GM12878 (cell line): ENCODE data around the gene SLC30A4. TPM values are rescaled to one million over a fixed set of nuclear protein-coding genes. Genes with fewer than 3 reads are reported as not detected.

Experiments used
- ATAC-seq: fragments of 200-7000 bp; cut with Tn5 transposase; 3 replicates; pipeline ENCODE4 v1.9.1; 2020; ENCODE audit warnings: mild to moderate bottlenecking, moderate library complexity
- BruUV-seq: library from RNA; stranded (reverse); fragments of 400-500 nt; replicated peaks from 2 replicates; lab custom pipeline; 2021; lab: Mats Ljungman, UMichigan
- CTCF ChIA-PET: fragments of 300-600 bp; sonication (Branson Sonifier 250); formaldehyde crosslinking; extraction: SDS; loops from one replicate; lab custom pipeline; 2021; ENCODE audit warnings: inconsistent platforms; lab: Yijun Ruan, JAX
- POLR2A ChIA-PET: fragments of 350-600 bp; formaldehyde crosslinking; extraction: SDS; loops from one replicate; lab custom pipeline; 2021; ENCODE audit warnings: inconsistent platforms; lab: Charles Lee
- RAD21 ChIA-PET: fragments of 300-600 bp; sonication (Branson Sonifier 250); formaldehyde crosslinking; loops from one replicate; lab custom pipeline; 2023; ENCODE audit warnings: antibody characterized with exemption; ENCODE audit not compliant: unreplicated experiment; lab: Charles Lee
- SMC1A ChIA-PET: fragments of 300-600 bp; sonication (Branson Sonifier 250); formaldehyde crosslinking; loops from one replicate; lab custom pipeline; 2023; ENCODE audit not compliant: unreplicated experiment, uncharacterized antibody; lab: Charles Lee
- DNase-seq: peaks from one replicate; pipeline ENCODE4 v3.0.0-alpha.2; 2011; ENCODE audit warnings: low read depth, low spot score
- FAIRE-seq: peaks from 3 replicates; lab custom pipeline; 2011; peaks lifted over from hg19 to GRCh38; lab: Jason Lieb, UNC
- H2AFZ ChIP-seq: 2 replicates; pipeline ENCODE4 v1.6.0; 2011; ENCODE audit warnings: low read depth, low read length, control low read depth; ENCODE audit not compliant: control insufficient read depth
- H3K27ac ChIP-seq: 2 replicates; pipeline ENCODE4 v1.5.1; 2011; ENCODE audit warnings: control low read depth; ENCODE audit not compliant: control insufficient read depth, insufficient read depth
- H3K27me3 ChIP-seq, 2 experiments: replicated peaks in 1 of 2; 2 replicates each; pipeline versions ENCODE4 v1.6.0 to v1.6.1; 2011; ENCODE audit warnings: low read length in 1 of 2; ENCODE audit not compliant: control insufficient read depth in 2 of 2, insufficient read depth in 2 of 2
- H3K36me3 ChIP-seq, 2 experiments: 2 replicates each; pipeline ENCODE4 v1.5.1; 2011; ENCODE audit warnings: low read length in 1 of 2; ENCODE audit not compliant: control insufficient read depth in 2 of 2, insufficient read depth in 2 of 2
- H3K4me1 ChIP-seq: 2 replicates; pipeline ENCODE4 v1.6.1; 2011; ENCODE audit warnings: mild to moderate bottlenecking, low read length, moderate library complexity, mixed read lengths; ENCODE audit not compliant: control insufficient read depth, insufficient read depth
- H3K4me2 ChIP-seq: 2 replicates; pipeline ENCODE4 v1.6.0; 2011; ENCODE audit warnings: control low read depth; ENCODE audit not compliant: control insufficient read depth, insufficient read depth
- H3K4me3 ChIP-seq: fragments of 200-600 bp; sonication (generic); 2 replicates; pipeline ENCODE4 v1.5.1; 2016
- H3K79me2 ChIP-seq: 2 replicates; pipeline ENCODE4 v1.6.0; 2011; ENCODE audit warnings: low read length; ENCODE audit not compliant: control insufficient read depth, insufficient read depth
- H3K9ac ChIP-seq: 2 replicates; pipeline ENCODE4 v1.8.0; 2011; ENCODE audit warnings: low read length, control low read depth, mixed read lengths; ENCODE audit not compliant: control insufficient read depth, insufficient read depth
- H3K9me3 ChIP-seq: replicated peaks from 3 replicates; pipeline ENCODE4 v1.5.1; 2011; ENCODE audit warnings: mild to moderate bottlenecking, low read length; ENCODE audit not compliant: control insufficient read depth, insufficient read depth
- H4K20me1 ChIP-seq: 2 replicates; pipeline ENCODE4 v1.6.0; 2011; ENCODE audit not compliant: control insufficient read depth, insufficient read depth
- BCL3 ChIP-seq: IDR thresholded peaks from 2 replicates; pipeline ENCODE4 v1.6.1; 2011; ENCODE audit warnings: borderline replicate concordance, low read depth, mild to moderate bottlenecking, moderate library complexity, low read length; ENCODE audit not compliant: insufficient read depth, poor library complexity, severe bottlenecking
- DPF2 ChIP-seq: fragments of 450-650 bp; IDR thresholded peaks from 2 replicates; pipeline ENCODE4 v1.6.1; 2017; ENCODE audit warnings: mild to moderate bottlenecking
- GATAD2B ChIP-seq: fragments of 450-650 bp; conservative IDR thresholded peaks from 2 replicates; pipeline ENCODE4 v1.6.1; 2017; ENCODE audit warnings: low read depth, mild to moderate bottlenecking, moderate library complexity
- NBN ChIP-seq: fragments of 450-650 bp; IDR thresholded peaks from 2 replicates; pipeline ENCODE4 v1.6.1; 2016
- SIN3A ChIP-seq: IDR thresholded peaks from 2 replicates; pipeline ENCODE4 v1.6.1; 2012; ENCODE audit warnings: low read depth, low read length, improper control_type of control experiment
- SREBF1 ChIP-seq: IDR thresholded peaks from 2 replicates; pipeline ENCODE4 v1.6.1; 2012; ENCODE audit warnings: mild to moderate bottlenecking, low read length
- ZNF274 ChIP-seq: IDR thresholded peaks from one replicate; pipeline ENCODE4 v1.8.0; 2011; ENCODE audit not compliant: insufficient read length, insufficient read depth
- WGBS: methylation state at CpG from one replicate; pipeline ENCODE4 v1.1.6; 2016; ENCODE audit warnings: low lambda C conversion rate; ENCODE audit not compliant: insufficient replicate concordance, insufficient coverage; ENCODE audit errors: missing lambda C conversion rate; 5-methylcytosine and 5-hydroxymethylcytosine counted together
- in situ Hi-C: fragments of 300-500 bp; cut with MboI; formaldehyde crosslinking; loops from 9 replicates; pipeline ENCODE4 v1.14.3; 2018; ENCODE audit warnings: mixed read lengths
- intact Hi-C: fragments of 100-400 bp; cut with micrococcal nuclease; formaldehyde crosslinking; loops from one replicate; pipeline ENCODE4 v1.14.2; 2022; ENCODE audit not compliant: unreplicated experiment
- polyA plus RNA-seq, 11 experiments: library from polyadenylated mRNA; depleted of rRNA in 4 of 11; unstranded in 6 of 11; stranded (reverse) in 5 of 11; fragments of >200 nt; fragmentation: Nextera tagmentation in 4 of 11; fragmentation: Illumina TruSeq in 1 of 11; extraction: Ambion mirVana in 4 of 11; extraction: Trizol in 1 of 11; gene quantifications; 1 replicate in 1 of 11; 2 replicates in 10 of 11; pipeline versions ENCODE4 v1.2.1 to v1.2.3, GENCODE V29; 2011 to 2016; ENCODE audit warnings: inconsistent platforms in 2 of 11, missing spikeins in 2 of 11, low read depth in 1 of 11
- total RNA-seq, 4 experiments: library from RNA; depleted of rRNA in 3 of 4; stranded (reverse); fragments of >200 nt in 3 of 4; fragmentation: Illumina TruSeq in 1 of 4; extraction: Trizol in 1 of 4; gene quantifications; 2 replicates each; pipeline versions ENCODE4 v1.2.1 to v1.2.3, GENCODE V29; 2013 to 2021

The SLC30A4 gene
- total and polyA plus RNA-seq, 10 of the 15 experiments (the other 5 are each of a cell fraction or from before 2014, with no cell fraction given), result 0.05 to 0.31 (median 0.20) TPM

- TF ChIP-seq SIN3A (no peak), NBN (no peak), DPF2 (no peak), ZNF274 (no peak), GATAD2B (no peak), SREBF1 (no peak), BCL3 (no peak)
- TF ChIP-seq, all 136 proteins: peak for 0
- FAIRE-seq (no peak), DNase-seq (no peak), ATAC-seq (no peak)
- RAD21 ChIA-PET, result no interaction called here
- Histone ChIP-seq H3K4me3 (no peak overlapping the region), H3K27ac (no peak overlapping the region), H3K4me1 (peaks cover 9% of the 10 kb centered on the region), H3K36me3 (no peaks in the 10 kb centered on the region), H3K9me3 (no peaks in the 10 kb centered on the region; the same call in 2 of the 3 replicates), H3K9ac (no peak overlapping the region), H4K20me1 (no peaks in the 10 kb centered on the region), H2AFZ (no peak overlapping the region), H3K79me2 (no peaks in the 10 kb centered on the region), H3K27me3 (no peaks in the 10 kb centered on the region), H3K4me2 (no peak overlapping the region)
- SMC1A ChIA-PET, result interaction anchor here (1.2 kb wide), 1 partner anchor 18 kb away, joined by 4 read pairs; no protein-coding TSS in a partner anchor
- 59% methylated on average over 4 of the region's 4 CpGs for WGBS
- POLR2A ChIA-PET, result no interaction called here
- no TSS peak for BruUV-seq
- in situ Hi-C loops, result no loop called here
- CTCF ChIA-PET, result interaction anchor here (1.3 to 1.8 kb wide), 2 partner anchors 10 to 18 kb away, joined by 5 to 6 read pairs; no protein-coding TSS in a partner anchor
- intact Hi-C loops, result no loop called here
Measured at GRCh38 chr15:45449395-45449794, 73.2 kb downstream of the SLC30A4 start.
